GM21381 (cell line): Measurements from ENCODE around the gene PCDHGA1.
"Not testable (repeated sequence)": the region's sequence is repeated elsewhere in the genome, so short reads cannot be mapped to it uniquely, and the experiment has no call there.

Experiments
- ATAC-seq: cut with Tn5 transposase; IDR thresholded peaks from one replicate; pipeline ENCODE4 v1.9.1; 2021; ENCODE audit warnings: mild to moderate bottlenecking, moderate library complexity; ENCODE audit not compliant: unreplicated experiment

PCDHGA1 gene

GRCh38 chr5:141375444-141376155 lies 45.3 kb downstream of the PCDHGA1 start:
- ATAC-seq: not testable (repeated sequence)

- ATAC-seq: no peak
Observed at GRCh38 chr5:141382469-141383294, 52.4 kb downstream of the PCDHGA1 start, which contains the start of gene PCDHGA7. TSS of gene PCDHGA7 (plus strand) at chr5:141382742. CDS start at chr5:141382900, 158 bp downstream.

- ATAC-seq: no peak
Observed at GRCh38 chr5:141383345-141383744, 53.0 kb downstream of the PCDHGA1 start.

- no peak for ATAC-seq
Observed at GRCh38 chr5:141384471-141385267, 54.4 kb downstream of the PCDHGA1 start.

- ATAC-seq: not testable (repeated sequence)
Observed at GRCh38 chr5:141387557-141388311, 57.4 kb downstream of the PCDHGA1 start, which contains the start of gene PCDHGB4. TSS of gene PCDHGB4 (plus strand) at chr5:141387698. CDS start at chr5:141387885, 187 bp downstream.

GRCh38 chr5:141388661-141389060 lies 58.3 kb downstream of the PCDHGA1 start:
- ATAC-seq: no peak

- ATAC-seq: no peak
Observed at GRCh38 chr5:141389153-141390042, 59.1 kb downstream of the PCDHGA1 start.

- ATAC-seq: no peak
Observed at GRCh38 chr5:141392429-141393198, 62.3 kb downstream of the PCDHGA1 start, which contains the start of gene PCDHGA8. TSS of gene PCDHGA8 (plus strand) at chr5:141392633. CDS start at chr5:141392814, 181 bp downstream.

- no peak for ATAC-seq
Observed at GRCh38 chr5:141393267-141393666, 63.0 kb downstream of the PCDHGA1 start.

GRCh38 chr5:141394401-141395187 lies 64.3 kb downstream of the PCDHGA1 start:
- ATAC-seq: not testable (repeated sequence)

- ATAC-seq: peak; percentile 75
Observed at GRCh38 chr5:141397756-141398551, 67.6 kb downstream of the PCDHGA1 start, which contains the start of gene PCDHGB5. TSS of gene PCDHGB5 (plus strand) at chr5:141397947. CDS start at chr5:141398128, 181 bp downstream.

- ATAC-seq: no peak
Observed at GRCh38 chr5:141398608-141399007, 68.3 kb downstream of the PCDHGA1 start.

GRCh38 chr5:141399555-141400258 lies 69.4 kb downstream of the PCDHGA1 start:
- no peak for ATAC-seq

GRCh38 chr5:141402553-141403243 lies 72.4 kb downstream of the PCDHGA1 start, which contains the start of gene PCDHGA9:
TSS of gene PCDHGA9 (plus strand) at chr5:141402778. CDS start at chr5:141402953, 175 bp downstream.
- no peak for ATAC-seq

GRCh38 chr5:141403387-141403786 lies 73.1 kb downstream of the PCDHGA1 start:
- ATAC-seq: no peak
